GM12873 (cell line): ENCODE results near the gene RGL1.

Experiments
- CTCF ChIP-seq: IDR thresholded peaks from 2 replicates; pipeline ENCODE4 v1.5.1; 2012; ENCODE audit warnings: low read depth, mild to moderate bottlenecking, moderate library complexity, low read length, control low read depth; ENCODE audit not compliant: insufficient read depth; ENCODE audit errors: missing control alignments

Gene RGL1

GRCh38 chr1:183905508-183906113, 100.7 kb downstream of the RGL1 start:
- no peak for TF ChIP-seq CTCF

- TF ChIP-seq CTCF: no peak
These were observed 102.2 kb downstream of the RGL1 start for GRCh38 chr1:183907070-183907469.

- TF ChIP-seq CTCF: no peak
These were observed 103.2 kb downstream of the RGL1 start for GRCh38 chr1:183908079-183908478.

- no peak for TF ChIP-seq CTCF
These were observed 104.8 kb downstream of the RGL1 start for GRCh38 chr1:183909672-183910071.

- no peak for TF ChIP-seq CTCF
These were observed 105.9 kb downstream of the RGL1 start for GRCh38 chr1:183910845-183911244.

GRCh38 chr1:183911285-183911684, 106.4 kb downstream of the RGL1 start:
- no peak for TF ChIP-seq CTCF

- TF ChIP-seq CTCF: no peak
These were observed 107.5 kb downstream of the RGL1 start for GRCh38 chr1:183912265-183912886.
